ENCODE results near the gene CDCA7. TPM values are rescaled to one million over a fixed set of nuclear protein-coding genes. Genes with fewer than 3 reads are reported as not detected.
"Not testable (repeated sequence)": the region's sequence is repeated elsewhere in the genome, so short reads cannot be mapped to it uniquely, and the experiment has no call there.

CDCA7 gene
- total RNA-seq, 1 experiment from 2014 or later = 29.3 TPM

- no TSS peak for BruUV-seq (replicated peaks)
- H3K4me3 ChIP-seq (ENCODE audit: low read length) = no peak overlapping the region
- no peak for TF ChIP-seq CTCF (conservative IDR thresholded peaks at IDR 0.05; ENCODE audit: low read depth, low read length)
- no peak for TF ChIP-seq EZH2phosphoT487 (IDR thresholded peaks at IDR 0.05; ENCODE audit: borderline replicate concordance, low read length)
- no peak for TF ChIP-seq EZH2 (IDR thresholded peaks at IDR 0.05; ENCODE audit: low read length, unreplicated experiment)
- H3K4me1 ChIP-seq (ENCODE audit: insufficient read depth, low read length) = no peaks in the 10 kb centered on the region
- H3K9ac ChIP-seq (ENCODE audit: low read length) = no peak overlapping the region
- CTCF ChIA-PET = no interaction called here
- no peaks in the 10 kb centered on the region for H3K79me2 ChIP-seq (ENCODE audit: low read length)
- H3K9me2 ChIP-seq (replicated peaks; ENCODE audit: low read length) = no peaks in the 10 kb centered on the region
- no peaks in the 10 kb centered on the region for H3K27me3 ChIP-seq (ENCODE audit: low read length)
- no peaks in the 10 kb centered on the region; the same call in 1 of the 2 replicates for H3K36me3 ChIP-seq (ENCODE audit: low read depth, low read length)
- H3K9me3 ChIP-seq (ENCODE audit: low read length) = no peaks in the 10 kb centered on the region
- no peak overlapping the region for H3K4me2 ChIP-seq (ENCODE audit: low read length)
- intact Hi-C loops (cut with micrococcal nuclease) = no loop called here
- no peak overlapping the region for H2AFZ ChIP-seq (ENCODE audit: low read length)
- POLR2A ChIA-PET (ENCODE audit: unreplicated experiment) = interaction anchor here (0.6 kb wide), 2 partner anchors 380 to 480 kb away, joined by 4 to 5 read pairs; no protein-coding TSS in a partner anchor
- no peak overlapping the region for H3K27ac ChIP-seq (ENCODE audit: low read length)
- ATAC-seq = no peak
- no peaks in the 10 kb centered on the region for H4K20me1 ChIP-seq (ENCODE audit: low read length)
- DNase-seq = no peak
- H3F3A ChIP-seq (ENCODE audit: low read length, unreplicated experiment) = no peaks in the 10 kb centered on the region
Observed at GRCh38 chr2:173374634-173375033, 20.0 kb downstream of the CDCA7 start.

- CTCF ChIA-PET; BruUV-seq (replicated peaks); intact Hi-C loops (cut with micrococcal nuclease): not testable (repeated sequence)
Observed at GRCh38 chr2:173385534-173385933, 30.9 kb downstream of the CDCA7 start.

GRCh38 chr2:173386021-173386737 lies 31.5 kb downstream of the CDCA7 start:
- CTCF ChIA-PET = no interaction called here
- Histone ChIP-seq H3K27ac (ENCODE audit: low read length) (no peak overlapping the region), H3K9me2 (replicated peaks; ENCODE audit: low read length) (no peaks in the 10 kb centered on the region), H3K4me2 (ENCODE audit: low read length) (no peak overlapping the region), H3K9me3 (ENCODE audit: low read length) (no peaks in the 10 kb centered on the region), H3K9ac (ENCODE audit: low read length) (no peak overlapping the region), H3F3A (ENCODE audit: low read length, unreplicated experiment) (no peaks in the 10 kb centered on the region), H4K20me1 (ENCODE audit: low read length) (no peaks in the 10 kb centered on the region), H3K27me3 (ENCODE audit: low read length) (no peaks in the 10 kb centered on the region), H3K36me3 (ENCODE audit: low read depth, low read length) (no peaks in the 10 kb centered on the region), H3K4me1 (ENCODE audit: insufficient read depth, low read length) (peaks cover 3% of the 10 kb centered on the region; the same call in 1 of the 2 replicates), H2AFZ (ENCODE audit: low read length) (no peak overlapping the region), H3K79me2 (ENCODE audit: low read length) (no peaks in the 10 kb centered on the region), H3K4me3 (ENCODE audit: low read length) (no peak overlapping the region)
- no TSS peak for BruUV-seq (replicated peaks)
- ATAC-seq (no peak), DNase-seq (no peak)
- POLR2A ChIA-PET (ENCODE audit: unreplicated experiment) = interaction anchor here (0.6 kb wide), 1 partner anchor 9 kb away, joined by 4 read pairs; no protein-coding TSS in a partner anchor
- intact Hi-C loops (cut with micrococcal nuclease) = no loop called here
- TF ChIP-seq EZH2 (IDR thresholded peaks at IDR 0.05; ENCODE audit: low read length, unreplicated experiment) = no peak
- TF ChIP-seq CTCF (conservative IDR thresholded peaks at IDR 0.05; ENCODE audit: low read depth, low read length) = no peak
- no peak for TF ChIP-seq EZH2phosphoT487 (IDR thresholded peaks at IDR 0.05; ENCODE audit: borderline replicate concordance, low read length)

More at GRCh38 chr2:173385534-173385933, 30.9 kb downstream of the CDCA7 start:
- not testable (repeated sequence) for H3K79me2 ChIP-seq (ENCODE audit: low read length); H3K9me3 ChIP-seq (ENCODE audit: low read length); H3K9me2 ChIP-seq (replicated peaks; ENCODE audit: low read length); H3K9ac ChIP-seq (ENCODE audit: low read length); H3K27me3 ChIP-seq (ENCODE audit: low read length); H3K27ac ChIP-seq (ENCODE audit: low read length); H3K36me3 ChIP-seq (ENCODE audit: low read depth, low read length); DNase-seq; ATAC-seq; H3K4me2 ChIP-seq (ENCODE audit: low read length); H3K4me3 ChIP-seq (ENCODE audit: low read length); H3F3A ChIP-seq (ENCODE audit: low read length, unreplicated experiment); H3K4me1 ChIP-seq (ENCODE audit: insufficient read depth, low read length); H2AFZ ChIP-seq (ENCODE audit: low read length); H4K20me1 ChIP-seq (ENCODE audit: low read length)
- POLR2A ChIA-PET (ENCODE audit: unreplicated experiment) = interaction anchor here (0.6 kb wide), 1 partner anchor 9 kb away, joined by 4 read pairs; no protein-coding TSS in a partner anchor

Data from PC-3 (cell line).